GOT3 (cell line): ENCODE data around the gene ACP1.

Source experiments
- DNase-seq: peaks from one replicate; lab custom pipeline; 2025; ENCODE audit warnings: mixed read lengths; lab: John Stamatoyannopoulos, UW

Gene ACP1

GRCh38 chr2:264493-265468 is at the start of gene ACP1:
Gene ACP1 (plus strand): TSS chr2:264947. CDS start chr2:264965, 18 bp downstream.
- peak; percentile 81 for DNase-seq

- DNase-seq: no peak
These were observed 48.7 kb upstream of the ACP1 start for GRCh38 chr2:216068-216467.

- no peak for DNase-seq
These were observed 41.3 kb upstream of the ACP1 start for GRCh38 chr2:223451-223850.

GRCh38 chr2:223971-224760 is 40.6 kb upstream of the ACP1 start:
- DNase-seq: no peak

GRCh38 chr2:228115-228514 is 36.6 kb upstream of the ACP1 start:
- DNase-seq: no peak

- no peak for DNase-seq
These were observed 36.0 kb upstream of the ACP1 start for GRCh38 chr2:228518-229278.

- no peak for DNase-seq
These were observed 33.1 kb upstream of the ACP1 start for GRCh38 chr2:231521-232185.

GRCh38 chr2:233030-233429 is 31.7 kb upstream of the ACP1 start:
- DNase-seq: no peak

GRCh38 chr2:234421-234820 is 30.3 kb upstream of the ACP1 start:
- no peak for DNase-seq

GRCh38 chr2:236993-237539 is 27.7 kb upstream of the ACP1 start:
- no peak for DNase-seq

- no peak for DNase-seq
These were observed 26.9 kb upstream of the ACP1 start for GRCh38 chr2:237878-238277.

GRCh38 chr2:238431-238830 is 26.3 kb upstream of the ACP1 start:
- DNase-seq: no peak

GRCh38 chr2:238869-239268 is 25.9 kb upstream of the ACP1 start:
- DNase-seq: no peak

GRCh38 chr2:244547-244946 is 20.2 kb upstream of the ACP1 start:
- no peak for DNase-seq

- no peak for DNase-seq
These were observed 18.1 kb upstream of the ACP1 start for GRCh38 chr2:246489-247144.

GRCh38 chr2:248724-249123 is 16.0 kb upstream of the ACP1 start:
- DNase-seq: no peak

GRCh38 chr2:249538-250042 is 15.2 kb upstream of the ACP1 start:
- no peak for DNase-seq

GRCh38 chr2:252001-252602 is 12.6 kb upstream of the ACP1 start:
- no peak for DNase-seq

- DNase-seq: no peak
These were observed 11.5 kb upstream of the ACP1 start for GRCh38 chr2:253202-253638.

- no peak for DNase-seq
These were observed 10.5 kb upstream of the ACP1 start for GRCh38 chr2:254241-254640.
